Psoas muscle (tissue), 8 donors: ENCODE results near the gene APOA4. TPM values are rescaled to one million over a fixed set of nuclear protein-coding genes. Genes with fewer than 3 reads are reported as not detected.

Experiments
- ATAC-seq, 4 donors: fragments of 200-7000 bp; cut with Tn5 transposase; one replicate each; pipeline ENCODE4 v1.9.1; 2020; ENCODE audit warnings: moderate library complexity in 3 of 4, mild to moderate bottlenecking in 2 of 4
- DNase-seq, 2 donors: peaks; one replicate each; pipeline ENCODE4 v3.0.0-alpha.2; 2020
- H3K27ac ChIP-seq: fragments of 200-600 bp; one replicate; pipeline ENCODE4 v1.8.0; 2022
- H3K27me3 ChIP-seq, 3 donors: fragments of 200-600 bp in 1 of 3; one replicate each; pipeline versions ENCODE4 v1.6.1 to v1.8.0; 2013 to 2022; ENCODE audit warnings: low read length in 2 of 3, mild to moderate bottlenecking in 2 of 3, moderate library complexity in 1 of 3; ENCODE audit not compliant: insufficient read depth in 3 of 3
- H3K36me3 ChIP-seq, 2 donors: fragments of 200-600 bp in 1 of 2; one replicate each; pipeline versions ENCODE4 v1.6.1 to v1.8.0; 2013 to 2022; ENCODE audit warnings: low read depth in 1 of 2, mild to moderate bottlenecking in 1 of 2, moderate library complexity in 1 of 2; ENCODE audit not compliant: insufficient read depth in 1 of 2
- H3K4me1 ChIP-seq: fragments of 200-600 bp; one replicate; pipeline ENCODE4 v1.8.0; 2022
- H3K4me3 ChIP-seq: fragments of 200-600 bp; one replicate; pipeline ENCODE4 v1.8.0; 2022; ENCODE audit warnings: mild to moderate bottlenecking
- H3K9me3 ChIP-seq: fragments of 200-600 bp; one replicate; pipeline ENCODE4 v1.8.0; 2022
- CTCF ChIP-seq: fragments of 200-600 bp; IDR thresholded peaks from one replicate; pipeline ENCODE4 v1.8.0; 2022; ENCODE audit warnings: antibody characterized with exemption
- WGBS, 3 donors: extraction: QIAGEN DNeasy Blood & Tissue Kit; methylation state at CpG; one replicate each; pipeline versions ENCODE4 v1.1.6 to v1.1.7; 2013; 5-methylcytosine and 5-hydroxymethylcytosine counted together
- intact Hi-C, 2 donors: fragments of 100-400 bp; cut with DNase I; formaldehyde crosslinking; loops; one replicate each; pipeline versions ENCODE4 v1.11.0 to v1.14.2; 2022
- polyA plus RNA-seq, 3 donors: library from polyadenylated mRNA; stranded (reverse); fragments of 200-250 nt; gene quantifications; one replicate each; pipeline ENCODE4 v1.2.3, GENCODE V29; 2013
- total RNA-seq, 4 donors: library from RNA; stranded (reverse); fragmentation: NEBNext Ultra II Directional in 2 of 4; extraction: Animal tissue kit (Norgen Biotek cat#: 25700) in 2 of 4; gene quantifications; one replicate each; pipeline versions ENCODE4 v1.2.1 to v1.2.4, GENCODE V29; 2021 to 2023
- donor health status: healthy with polysubstance abuse.
- donor health status: DM: no; HTN: no; CAD: no; lungs with moderate emphysema.
- donor health status: Bipolar disorder and iron deficiency.
- donor health status: healthy.
- donor health status: DM: yes; HTN: yes; CAD: no.
- donor health status: DM: no; HTN: no; CAD: no.
- donor health status: DM: no; HTN: no; CAD: no.
- donor health status: DM: yes; HTN: yes; CAD: no.

The APOA4 gene
- total and polyA plus RNA-seq, 7 donors = 0.44 to 6.0 (median 0.50) TPM; not detected in 4

DNA sequence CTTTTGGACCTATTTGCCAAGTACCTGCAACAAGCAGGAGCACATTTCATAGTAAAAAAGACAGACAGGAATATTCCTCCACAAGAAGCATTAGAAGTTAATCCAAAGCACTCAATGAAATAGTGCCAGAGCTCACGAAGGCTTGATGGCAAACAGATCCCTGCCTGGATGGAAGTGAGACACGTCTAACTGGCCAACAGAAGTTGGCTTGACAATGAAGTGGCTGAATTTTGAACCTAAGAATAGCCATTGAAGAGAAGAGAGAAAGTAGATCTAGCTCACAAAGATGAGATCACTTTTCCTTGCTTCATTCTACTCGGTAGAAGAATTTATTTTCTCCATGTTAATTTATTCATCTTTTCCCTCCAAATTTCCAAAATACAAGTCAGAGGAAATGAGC lies 45.0 kb upstream of the APOA4 start:
- no peaks in the 10 kb centered on the region for H3K27me3 ChIP-seq
- intact Hi-C loops = loop anchor here in 1 of 2 donors (5.0 kb wide), 1 partner anchor 359 kb away; no protein-coding TSS in a partner anchor
- ATAC-seq (peak in 3 of 4 donors; percentile 53 to 83 (median 70)), DNase-seq (no peak)
- no peak for TF ChIP-seq CTCF
- peaks cover 9 to 93% of the 10 kb centered on the region in 2 donors for H3K36me3 ChIP-seq
- H3K4me1 ChIP-seq = peaks cover 29% of the 10 kb centered on the region
- 25 to 49% (median 27%) methylated on average over 3 of the region's 3 CpGs for WGBS, 3 donors
- H3K9me3 ChIP-seq = no peaks in the 10 kb centered on the region
- peak overlapping the region; percentile 53 for H3K27ac ChIP-seq
- H3K4me3 ChIP-seq = no peak overlapping the region

GRCh38 chr11:116867619-116868018 lies 44.5 kb upstream of the APOA4 start:
- Histone ChIP-seq H3K4me1 (peaks cover 29% of the 10 kb centered on the region), H3K27me3 (no peaks in the 10 kb centered on the region), H3K36me3 (peaks cover 9 to 93% of the 10 kb centered on the region in 2 donors), H3K4me3 (no peak overlapping the region), H3K27ac (peak overlapping the region; percentile 53), H3K9me3 (no peaks in the 10 kb centered on the region)
- intact Hi-C loops = loop anchor here in 1 of 2 donors (5.0 kb wide), 1 partner anchor 360 kb away; no protein-coding TSS in a partner anchor
- ATAC-seq (peak; percentile 79 to 88 (median 82)), DNase-seq (no peak)
- no peak for TF ChIP-seq CTCF
- WGBS, 3 donors = 51 to 56% (median 55%) methylated on average over 11 of the region's 11 CpGs

DNA sequence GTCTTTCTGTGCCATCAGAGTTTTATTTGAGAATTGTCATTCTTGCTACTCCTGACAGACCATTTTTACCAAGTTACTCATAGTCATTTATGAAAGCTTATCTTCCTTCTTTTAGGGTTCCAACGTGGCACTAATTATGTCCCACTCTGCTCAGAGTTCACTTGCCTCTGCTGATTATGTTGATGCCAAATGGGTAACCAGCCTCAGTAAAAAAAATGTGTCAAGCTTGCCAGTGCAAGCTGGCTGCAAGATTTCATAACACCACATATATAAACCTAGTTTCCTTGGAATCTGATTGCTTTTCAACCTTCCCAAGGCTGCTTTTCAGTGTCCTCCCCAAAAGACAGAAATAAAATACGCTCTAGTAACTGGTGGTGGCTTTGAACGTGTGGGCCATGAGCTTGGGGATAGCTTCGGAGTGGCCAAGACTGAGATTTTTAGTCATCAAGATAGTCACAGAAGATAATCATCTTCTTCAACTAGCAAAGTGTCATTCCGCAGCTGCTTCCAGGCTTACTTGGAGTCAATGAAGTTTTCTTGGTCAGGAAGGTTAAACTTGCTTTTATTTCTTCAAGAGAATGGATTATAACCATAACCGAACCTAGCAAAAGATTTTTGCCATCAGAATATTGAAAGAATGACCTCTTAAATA lies 43.8 kb upstream of the APOA4 start:
- 76 to 85% (median 80%) methylated on average over 6 of the region's 6 CpGs for WGBS, 3 donors
- intact Hi-C loops = loop anchor here in 1 of 2 donors (5.0 kb wide), 1 partner anchor 360 kb away; no protein-coding TSS in a partner anchor
- no peaks in the 10 kb centered on the region for H3K9me3 ChIP-seq
- peaks cover 29% of the 10 kb centered on the region for H3K4me1 ChIP-seq
- no peak for TF ChIP-seq CTCF
- H3K4me3 ChIP-seq = no peak overlapping the region
- H3K27ac ChIP-seq = no peak overlapping the region
- H3K27me3 ChIP-seq = no peaks in the 10 kb centered on the region
- H3K36me3 ChIP-seq = peaks cover 13 to 93% of the 10 kb centered on the region in 2 donors
- DNase-seq (no peak), ATAC-seq (no peak)

- Histone ChIP-seq H3K9me3 (no peaks in the 10 kb centered on the region), H3K36me3 (peaks cover 12 to 93% of the 10 kb centered on the region in 2 donors), H3K27me3 (no peaks in the 10 kb centered on the region), H3K4me3 (no peak overlapping the region), H3K27ac (no peak overlapping the region), H3K4me1 (peaks cover 29% of the 10 kb centered on the region)
- no peak for TF ChIP-seq CTCF
- 75 to 86% (median 79%) methylated on average over 1 of the region's 1 CpG for WGBS, 3 donors
- intact Hi-C loops = loop anchor here in 1 of 2 donors (5.0 kb wide), 1 partner anchor 362 kb away; no protein-coding TSS in a partner anchor
- ATAC-seq (no peak), DNase-seq (no peak)
These were observed 42.6 kb upstream of the APOA4 start for GRCh38 chr11:116865696-116866095.
